Gastroesophageal sphincter (tissue), 4 donors: ENCODE results near the gene NT5C2. TPM values are rescaled to one million over a fixed set of nuclear protein-coding genes. Genes with fewer than 3 reads are reported as not detected.
"Not testable (repeated sequence)": the region's sequence is repeated elsewhere in the genome, so short reads cannot be mapped to it uniquely, and the experiment has no call there.

ENCODE experiments used
- ATAC-seq: fragments of 150-250 bp; one replicate; pipeline ENCODE4 v1.9.1; 2016; ENCODE audit warnings: mild to moderate bottlenecking, moderate library complexity
- H3K27ac ChIP-seq, 4 donors: fragments of 200-600 bp; sonication (generic) in 3 of 4; 1 replicate in 3 of 4; 2 replicates in 1 of 4; pipeline ENCODE4 v1.5.1; 2016 to 2019
- H3K27me3 ChIP-seq: fragments of 200-600 bp; sonication (generic); one replicate; pipeline ENCODE4 v1.5.1; 2019
- H3K36me3 ChIP-seq, 2 donors: fragments of 200-600 bp; sonication (generic); one replicate each; pipeline ENCODE4 v1.5.1; 2019; ENCODE audit warnings: control low read depth in 1 of 2
- H3K4me1 ChIP-seq, 3 donors: fragments of 200-600 bp; sonication (generic); 1 replicate in 2 of 3; 2 replicates in 1 of 3; pipeline ENCODE4 v1.5.1; 2016 to 2019; ENCODE audit warnings: control low read depth in 2 of 3
- H3K4me3 ChIP-seq, 2 donors: fragments of 200-600 bp; sonication (generic); one replicate each; pipeline ENCODE4 v1.5.1; 2019; ENCODE audit warnings: mild to moderate bottlenecking in 1 of 2, moderate library complexity in 1 of 2
- H3K9me3 ChIP-seq, 3 donors: fragments of 200-600 bp; sonication (generic); one replicate each; pipeline ENCODE4 v1.5.1; 2017 to 2019; ENCODE audit warnings: control low read depth in 2 of 3
- CTCF ChIP-seq, 4 experiments: fragments of 200-600 bp in 2 of 4; fragments of 450-650 bp in 2 of 4; sonication (generic) in 1 of 4; IDR thresholded peaks; one replicate each; pipeline ENCODE4 v1.5.1; 2017 to 2019; ENCODE audit warnings: antibody characterized with exemption in 4 of 4, mild to moderate bottlenecking in 2 of 4, moderate library complexity in 2 of 4
- EP300 ChIP-seq: sonication (generic); formaldehyde crosslinking; IDR thresholded peaks from one replicate; pipeline ENCODE4 v1.6.1; 2017; ENCODE audit warnings: antibody characterized with exemption, mild to moderate bottlenecking
- POLR2A ChIP-seq, 2 donors: fragments of 450-650 bp; IDR thresholded peaks; one replicate each; pipeline ENCODE4 v1.6.1; 2017; ENCODE audit warnings: antibody characterized with exemption in 2 of 2, mild to moderate bottlenecking in 2 of 2, moderate library complexity in 1 of 2
- POLR2AphosphoS5 ChIP-seq: sonication (generic); formaldehyde crosslinking; IDR thresholded peaks from one replicate; pipeline ENCODE4 v1.6.1; 2017; ENCODE audit warnings: antibody characterized with exemption
- WGBS, 2 donors: methylation state at CpG; one replicate each; pipeline ENCODE4 v1.1.5; 2018; ENCODE audit warnings: low coverage in 1 of 2; 5-methylcytosine and 5-hydroxymethylcytosine counted together
- total RNA-seq, 4 donors: library from RNA; depleted of rRNA; stranded (reverse); fragments of >200 nt; gene quantifications; one replicate each; pipeline ENCODE4 v1.1.0, GENCODE V29; 2016

NT5C2 gene
- total RNA-seq, 4 donors from 2014 or later: 63.4 to 71.9 (median 71.1) TPM

- no peak for ATAC-seq
- Histone ChIP-seq H3K9me3 (no peaks in the 10 kb centered on the region), H3K27me3 (no peaks in the 10 kb centered on the region), H3K27ac (no peak overlapping the region), H3K4me3 (no peak overlapping the region), H3K36me3 (peaks cover 0 to 54% of the 10 kb centered on the region in 2 donors), H3K4me1 (peaks cover 5 to 62% (median 9%) of the 10 kb centered on the region in 3 donors)
- TF ChIP-seq POLR2AphosphoS5: no peak
- TF ChIP-seq CTCF (IDR thresholded peaks at IDR 0.05): no peak
- no peak for TF ChIP-seq POLR2A (IDR thresholded peaks at IDR 0.05)
- TF ChIP-seq EP300: no peak
- WGBS, 2 donors: 80 to 93% methylated on average over 4 of the region's 4 CpGs
Measured at GRCh38 chr10:103180491-103180890, 12.6 kb downstream of the NT5C2 start.

- H3K4me3 ChIP-seq: no peak overlapping the region
- 50 to 67% methylated on average over 1 of the region's 1 CpG for WGBS, 2 donors
- H3K27ac ChIP-seq: no peak overlapping the region
- H3K9me3 ChIP-seq: no peaks in the 10 kb centered on the region
- peaks cover 0 to 31% (median 4%) of the 10 kb centered on the region in 3 donors for H3K4me1 ChIP-seq
- no peak for ATAC-seq
- TF ChIP-seq POLR2AphosphoS5: no peak
- no peak for TF ChIP-seq POLR2A (IDR thresholded peaks at IDR 0.05)
- TF ChIP-seq EP300: no peak
- no peak for TF ChIP-seq CTCF (IDR thresholded peaks at IDR 0.05)
- no peaks in the 10 kb centered on the region for H3K27me3 ChIP-seq
- H3K36me3 ChIP-seq: peaks cover 0 to 88% of the 10 kb centered on the region in 2 donors
Measured at GRCh38 chr10:103177123-103177522, 15.9 kb downstream of the NT5C2 start.

- peaks cover 0 to 23% (median 0%) of the 10 kb centered on the region in 3 donors for H3K4me1 ChIP-seq
- no peak for ATAC-seq
- H3K27ac ChIP-seq: no peak overlapping the region
- H3K9me3 ChIP-seq: no peaks in the 10 kb centered on the region
- H3K27me3 ChIP-seq: no peaks in the 10 kb centered on the region
- H3K4me3 ChIP-seq: no peak overlapping the region
- H3K36me3 ChIP-seq: peaks cover 0 to 96% of the 10 kb centered on the region in 2 donors
- 80 to 83% methylated on average over 1 to 6 of the region's 11 CpGs for WGBS, 2 donors
- TF ChIP-seq POLR2AphosphoS5 (no peak), CTCF (IDR thresholded peaks at IDR 0.05) (no peak), POLR2A (IDR thresholded peaks at IDR 0.05) (no peak), EP300 (no peak)
Measured at GRCh38 chr10:103175580-103176285, 17.3 kb downstream of the NT5C2 start.

- H3K27ac ChIP-seq, H3K27me3 ChIP-seq, H3K9me3 ChIP-seq, ATAC-seq, H3K4me3 ChIP-seq: not testable (repeated sequence)
- H3K36me3 ChIP-seq: peaks cover 0 to 97% of the 10 kb centered on the region in 2 donors
- H3K4me1 ChIP-seq: peaks cover 0 to 22% (median 0%) of the 10 kb centered on the region in 3 donors
- 95 to 100% methylated on average over 1 to 2 of the region's 2 CpGs for WGBS, 2 donors
Measured at GRCh38 chr10:103174324-103174723, 18.7 kb downstream of the NT5C2 start.

- Histone ChIP-seq H3K4me1 (peaks cover 0 to 14% (median 0%) of the 10 kb centered on the region in 3 donors), H3K27ac (no peak overlapping the region), H3K36me3 (peaks cover 0 to 92% of the 10 kb centered on the region in 2 donors), H3K9me3 (no peaks in the 10 kb centered on the region), H3K27me3 (no peaks in the 10 kb centered on the region), H3K4me3 (no peak overlapping the region)
- 50 to 83% methylated on average over 1 of the region's 1 CpG for WGBS, 2 donors
- no peak for ATAC-seq
- TF ChIP-seq CTCF (IDR thresholded peaks at IDR 0.05) (no peak), POLR2AphosphoS5 (no peak), POLR2A (IDR thresholded peaks at IDR 0.05) (no peak), EP300 (no peak)
Measured at GRCh38 chr10:103171278-103171677, 21.8 kb downstream of the NT5C2 start.
